HepG2 (cell line): ENCODE data around the gene ARHGAP29. TPM values are rescaled to one million over a fixed set of nuclear protein-coding genes. Genes with fewer than 3 reads are reported as not detected.

ENCODE experiments used
- AGO2 ChIP-seq: fragments of 200-400 bp; formaldehyde crosslinking; optimal IDR thresholded peaks from 2 replicates; pipeline ENCODE3; 2017; ENCODE audit warnings: mild to moderate bottlenecking, low read depth, low read length, moderate library complexity
- CBFB ChIP-seq: sonication (generic); formaldehyde crosslinking; IDR thresholded peaks from 2 replicates; pipeline ENCODE4 v1.4.0; 2020; ENCODE audit warnings: missing genetic modification reagents
- HNRNPLL ChIP-seq: fragments of 200-400 bp; formaldehyde crosslinking; IDR thresholded peaks from 2 replicates; pipeline ENCODE4 v1.6.1; 2017; ENCODE audit warnings: mild to moderate bottlenecking, low read depth, low read length; ENCODE audit not compliant: poor library complexity, severe bottlenecking
- PRDM4 ChIP-seq: sonication (generic); formaldehyde crosslinking; IDR thresholded peaks from 2 replicates; pipeline ENCODE4 v1.9.0; 2021; ENCODE audit warnings: missing genetic modification reagents, borderline replicate concordance
- REL ChIP-seq: sonication (generic); formaldehyde crosslinking; conservative IDR thresholded peaks from 2 replicates; pipeline ENCODE4 v1.8.0; 2022; ENCODE audit warnings: mild to moderate bottlenecking, missing genetic modification reagents, moderate library complexity
- SRY ChIP-seq: sonication (generic); formaldehyde crosslinking; IDR thresholded peaks from 2 replicates; pipeline ENCODE4 v1.8.0; 2022; ENCODE audit warnings: mild to moderate bottlenecking, missing genetic modification reagents
- TARDBP ChIP-seq: sonication (generic); formaldehyde crosslinking; IDR thresholded peaks from 2 replicates; pipeline ENCODE4 v1.8.0; 2022; ENCODE audit warnings: mild to moderate bottlenecking, missing genetic modification reagents
- ZGPAT ChIP-seq: IDR thresholded peaks from 2 replicates; pipeline ENCODE4 v1.6.1; 2016; ENCODE audit warnings: mild to moderate bottlenecking
- ZNF331 ChIP-seq: sonication (generic); formaldehyde crosslinking; IDR thresholded peaks from 2 replicates; pipeline ENCODE4 v1.4.0; 2020; ENCODE audit warnings: missing genetic modification reagents
- ZNF382 ChIP-seq: sonication (generic); formaldehyde crosslinking; IDR thresholded peaks from 2 replicates; pipeline ENCODE4 v1.5.0; 2020; ENCODE audit warnings: missing genetic modification reagents, mild to moderate bottlenecking, borderline replicate concordance
- ZNF547 ChIP-seq: sonication (generic); formaldehyde crosslinking; IDR thresholded peaks from 2 replicates; pipeline ENCODE4 v1.5.1; 2020; ENCODE audit warnings: mild to moderate bottlenecking, missing genetic modification reagents
- ZNF549 ChIP-seq: sonication (generic); formaldehyde crosslinking; IDR thresholded peaks from 2 replicates; pipeline ENCODE4 v1.5.0; 2020; ENCODE audit warnings: missing genetic modification reagents
- ZNF619 ChIP-seq: sonication (generic); formaldehyde crosslinking; IDR thresholded peaks from 2 replicates; pipeline ENCODE4 v1.4.0; 2020; ENCODE audit warnings: mild to moderate bottlenecking, missing genetic modification reagents
- ZNF672 ChIP-seq: sonication (generic); formaldehyde crosslinking; IDR thresholded peaks from 2 replicates; pipeline ENCODE4 v1.8.1; 2022; ENCODE audit warnings: missing genetic modification reagents
- ZNF773 ChIP-seq: sonication (generic); formaldehyde crosslinking; IDR thresholded peaks from 2 replicates; pipeline ENCODE4 v1.4.0; 2020; ENCODE audit warnings: missing genetic modification reagents, borderline replicate concordance
- polyA plus RNA-seq, 8 experiments: library from polyadenylated mRNA; depleted of rRNA in 3 of 8; stranded (reverse) in 7 of 8; unstranded in 1 of 8; fragments of >200 nt; fragmentation: Illumina TruSeq in 4 of 8; extraction: Trizol in 4 of 8; gene quantifications; 2 replicates each; pipeline versions ENCODE4 v1.2.1 to v1.2.3, GENCODE V29; 2011 to 2016; ENCODE audit warnings: low read depth in 4 of 8, missing spikeins in 1 of 8, mixed read lengths in 1 of 8; ENCODE audit not compliant: insufficient read depth in 1 of 8
- total RNA-seq, 5 experiments: library from RNA; depleted of rRNA; stranded (reverse); fragments of >200 nt; fragmentation: Illumina TruSeq; extraction: Trizol; gene quantifications; 2 replicates each; pipeline ENCODE4 v1.2.3, GENCODE V29; 2016; ENCODE audit warnings: low read depth in 1 of 5
- TF ChIP-seq, protein P1 (sequence below): sonication (generic); formaldehyde crosslinking; IDR thresholded peaks from 2 replicates; pipeline ENCODE4 v1.5.0; 2020; ENCODE audit warnings: mild to moderate bottlenecking, missing genetic modification reagents
- TF ChIP-seq, protein P2 (sequence below): sonication (generic); formaldehyde crosslinking; IDR thresholded peaks from 2 replicates; pipeline ENCODE4 v1.4.0; 2020; ENCODE audit warnings: mild to moderate bottlenecking, missing genetic modification reagents
- TF ChIP-seq, protein P3 (sequence below): sonication (generic); formaldehyde crosslinking; IDR thresholded peaks from 2 replicates; pipeline ENCODE4 v1.4.0; 2020; ENCODE audit warnings: mild to moderate bottlenecking, missing genetic modification reagents

ARHGAP29 gene
- total and polyA plus RNA-seq, 2 of the 13 experiments (the other 11 are each of a cell fraction or from before 2014, with no cell fraction given): 12.8 to 18.3 TPM

GRCh38 chr1:94247138-94248094, 10.0 kb upstream of the ARHGAP29 start (continued):
- TF ChIP-seq, protein P1, sequence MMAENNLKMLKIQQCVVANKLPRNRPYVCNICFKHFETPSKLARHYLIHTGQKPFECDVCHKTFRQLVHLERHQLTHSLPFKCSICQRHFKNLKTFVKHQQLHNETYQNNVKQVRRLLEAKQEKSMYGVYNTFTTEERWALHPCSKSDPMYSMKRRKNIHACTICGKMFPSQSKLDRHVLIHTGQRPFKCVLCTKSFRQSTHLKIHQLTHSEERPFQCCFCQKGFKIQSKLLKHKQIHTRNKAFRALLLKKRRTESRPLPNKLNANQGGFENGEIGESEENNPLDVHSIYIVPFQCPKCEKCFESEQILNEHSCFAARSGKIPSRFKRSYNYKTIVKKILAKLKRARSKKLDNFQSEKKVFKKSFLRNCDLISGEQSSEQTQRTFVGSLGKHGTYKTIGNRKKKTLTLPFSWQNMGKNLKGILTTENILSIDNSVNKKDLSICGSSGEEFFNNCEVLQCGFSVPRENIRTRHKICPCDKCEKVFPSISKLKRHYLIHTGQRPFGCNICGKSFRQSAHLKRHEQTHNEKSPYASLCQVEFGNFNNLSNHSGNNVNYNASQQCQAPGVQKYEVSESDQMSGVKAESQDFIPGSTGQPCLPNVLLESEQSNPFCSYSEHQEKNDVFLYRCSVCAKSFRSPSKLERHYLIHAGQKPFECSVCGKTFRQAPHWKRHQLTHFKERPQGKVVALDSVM (CRISPR knock-in tag): no peak; the same call in 1 of the 2 replicates
- TF ChIP-seq ZGPAT (no peak), SRY (CRISPR knock-in tag) (peak; percentile 61; the same call in 1 of the 2 replicates), ZNF619 (CRISPR knock-in tag) (no peak), CBFB (CRISPR knock-in tag) (peak; percentile 24; the same call in 1 of the 2 replicates), ZNF382 (CRISPR knock-in tag) (no peak), ZNF549 (CRISPR knock-in tag) (no peak), AGO2 (no peak), PRDM4 (no peak), ZNF672 (CRISPR knock-in tag) (no peak), REL (CRISPR knock-in tag) (no peak), HNRNPLL (peak; percentile 61), ZNF547 (CRISPR knock-in tag) (0 out of 2 replicates have a peak, but pooled peaks have one; percentile 31), ZNF773 (CRISPR knock-in tag) (no peak), ZNF331 (CRISPR knock-in tag) (no peak), TARDBP (CRISPR knock-in tag) (no peak)
- TF ChIP-seq, protein P2, sequence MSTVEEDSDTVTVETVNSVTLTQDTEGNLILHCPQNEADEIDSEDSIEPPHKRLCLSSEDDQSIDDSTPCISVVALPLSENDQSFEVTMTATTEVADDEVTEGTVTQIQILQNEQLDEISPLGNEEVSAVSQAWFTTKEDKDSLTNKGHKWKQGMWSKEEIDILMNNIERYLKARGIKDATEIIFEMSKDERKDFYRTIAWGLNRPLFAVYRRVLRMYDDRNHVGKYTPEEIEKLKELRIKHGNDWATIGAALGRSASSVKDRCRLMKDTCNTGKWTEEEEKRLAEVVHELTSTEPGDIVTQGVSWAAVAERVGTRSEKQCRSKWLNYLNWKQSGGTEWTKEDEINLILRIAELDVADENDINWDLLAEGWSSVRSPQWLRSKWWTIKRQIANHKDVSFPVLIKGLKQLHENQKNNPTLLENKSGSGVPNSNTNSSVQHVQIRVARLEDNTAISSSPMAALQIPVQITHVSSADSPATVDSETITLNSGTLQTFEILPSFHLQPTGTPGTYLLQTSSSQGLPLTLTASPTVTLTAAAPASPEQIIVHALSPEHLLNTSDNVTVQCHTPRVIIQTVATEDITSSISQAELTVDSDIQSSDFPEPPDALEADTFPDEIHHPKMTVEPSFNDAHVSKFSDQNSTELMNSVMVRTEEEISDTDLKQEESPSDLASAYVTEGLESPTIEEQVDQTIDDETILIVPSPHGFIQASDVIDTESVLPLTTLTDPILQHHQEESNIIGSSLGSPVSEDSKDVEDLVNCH: no peak
- TF ChIP-seq, protein P3, sequence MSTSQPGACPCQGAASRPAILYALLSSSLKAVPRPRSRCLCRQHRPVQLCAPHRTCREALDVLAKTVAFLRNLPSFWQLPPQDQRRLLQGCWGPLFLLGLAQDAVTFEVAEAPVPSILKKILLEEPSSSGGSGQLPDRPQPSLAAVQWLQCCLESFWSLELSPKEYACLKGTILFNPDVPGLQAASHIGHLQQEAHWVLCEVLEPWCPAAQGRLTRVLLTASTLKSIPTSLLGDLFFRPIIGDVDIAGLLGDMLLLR (CRISPR knock-in tag): peak; percentile 28; the same call in 1 of the 2 replicates
